Cardiac fibroblast (primary cell): Measurements from ENCODE around the gene HORMAD2.
A peak's percentile ranks its signal among the peaks of the same experiment; 100 is the strongest.

Experiments
- DNase-seq, 2 donors: peaks; one replicate each; pipeline versions ENCODE4 v3.0.0 to v3.0.0-alpha.2; 2010; ENCODE audit warnings: low read depth in 2 of 2
- H3K4me3 ChIP-seq, 2 donors: replicated peaks in 1 of 2; 1 replicate in 1 of 2; 2 replicates in 1 of 2; pipeline ENCODE4 v1.5.1; 2011; ENCODE audit warnings: low read depth in 2 of 2, low read length in 2 of 2, mild to moderate bottlenecking in 2 of 2, moderate library complexity in 1 of 2
- CTCF ChIP-seq: IDR thresholded peaks from one replicate; pipeline ENCODE4 v1.5.1; 2011; ENCODE audit warnings: low read depth, mild to moderate bottlenecking, low read length, inconsistent platforms

HORMAD2 gene

DNA sequence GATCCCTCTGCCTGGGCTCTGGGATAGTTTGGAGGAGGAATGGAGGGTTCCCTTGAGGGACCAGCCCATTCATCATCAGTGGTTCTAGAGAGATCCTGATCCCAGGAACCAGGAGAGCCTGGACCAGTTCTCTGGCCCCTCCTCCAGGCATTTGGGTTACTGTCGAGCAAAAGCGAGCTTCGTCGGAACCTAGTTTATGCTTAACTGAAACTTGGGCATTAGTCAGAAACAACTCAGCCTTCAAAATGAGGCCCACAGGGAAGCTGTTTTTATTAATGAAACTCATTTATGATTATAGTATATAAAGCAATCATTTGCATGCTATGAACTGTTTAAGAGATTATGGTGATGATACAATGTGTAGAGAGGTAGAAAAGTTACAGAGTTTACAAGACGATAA, 104.9 kb downstream of the HORMAD2 start:
- DNase-seq: no peak
- H3K4me3 ChIP-seq: no peak overlapping the region
- TF ChIP-seq CTCF: no peak

DNA sequence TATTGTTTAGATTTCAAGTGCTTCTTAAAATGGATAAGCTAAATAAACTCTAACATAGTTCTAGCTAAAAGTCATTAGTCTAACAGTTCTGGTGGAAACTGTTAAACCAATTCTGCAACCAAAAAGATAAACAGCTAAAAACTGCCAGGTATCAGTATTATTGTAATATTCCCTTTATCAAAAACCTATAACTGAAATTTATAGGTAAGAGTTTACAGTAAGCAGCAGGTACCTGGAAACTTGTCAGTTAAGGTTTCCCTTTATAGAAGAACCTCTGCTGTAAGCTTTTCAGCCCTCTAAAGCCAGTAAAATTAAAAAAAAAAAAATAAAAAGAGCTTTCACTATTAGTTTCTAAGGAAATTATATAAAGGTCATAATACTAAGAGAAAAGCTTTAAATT, 105.3 kb downstream of the HORMAD2 start:
- no peak overlapping the region for H3K4me3 ChIP-seq
- no peak for DNase-seq
- no peak for TF ChIP-seq CTCF

DNA sequence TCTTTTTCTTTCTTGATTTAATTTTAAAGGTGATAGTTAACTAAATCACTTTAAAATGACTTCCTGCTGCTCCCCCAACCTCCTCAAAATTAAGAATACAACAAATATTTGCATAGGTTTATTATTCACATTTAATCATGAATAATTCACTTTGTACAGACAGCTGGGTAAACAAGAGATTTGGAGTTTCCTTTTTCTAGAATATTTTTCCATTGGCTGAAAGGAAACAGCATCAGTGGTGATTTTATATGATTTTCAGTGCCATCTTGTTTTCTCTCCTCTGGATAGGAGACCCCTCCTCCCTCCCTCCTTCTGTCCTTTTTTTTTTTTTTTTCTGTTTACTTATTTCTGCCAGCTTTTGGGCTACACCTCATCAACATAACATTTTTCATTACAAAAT, 105.8 kb downstream of the HORMAD2 start:
- no peak for TF ChIP-seq CTCF
- no peak overlapping the region for H3K4me3 ChIP-seq
- DNase-seq: no peak

DNA sequence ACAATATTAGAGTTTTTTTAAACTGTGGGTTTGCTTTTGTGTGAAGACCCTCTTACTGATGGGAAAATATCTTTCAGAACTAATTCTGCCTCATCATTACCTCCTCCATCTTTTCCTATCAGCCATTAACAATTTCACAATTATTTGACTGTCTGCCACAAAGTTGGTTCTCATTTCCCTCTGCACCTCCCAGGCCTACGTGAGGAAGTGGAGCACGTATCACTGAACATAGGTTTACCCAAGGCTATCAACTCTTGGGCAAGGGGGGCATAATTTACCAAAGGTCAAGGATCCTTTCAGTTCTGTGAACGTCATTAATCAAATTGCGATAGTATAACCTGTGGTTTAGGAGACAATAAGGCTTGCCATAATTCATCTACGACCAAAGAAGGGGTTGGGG, 106.2 kb downstream of the HORMAD2 start:
- no peak overlapping the region for H3K4me3 ChIP-seq
- no peak for TF ChIP-seq CTCF
- no peak for DNase-seq

- no peak for TF ChIP-seq CTCF
- DNase-seq: no peak
- no peak overlapping the region for H3K4me3 ChIP-seq
These were observed 106.8 kb downstream of the HORMAD2 start for GRCh38 chr22:30187094-30187493.

DNA sequence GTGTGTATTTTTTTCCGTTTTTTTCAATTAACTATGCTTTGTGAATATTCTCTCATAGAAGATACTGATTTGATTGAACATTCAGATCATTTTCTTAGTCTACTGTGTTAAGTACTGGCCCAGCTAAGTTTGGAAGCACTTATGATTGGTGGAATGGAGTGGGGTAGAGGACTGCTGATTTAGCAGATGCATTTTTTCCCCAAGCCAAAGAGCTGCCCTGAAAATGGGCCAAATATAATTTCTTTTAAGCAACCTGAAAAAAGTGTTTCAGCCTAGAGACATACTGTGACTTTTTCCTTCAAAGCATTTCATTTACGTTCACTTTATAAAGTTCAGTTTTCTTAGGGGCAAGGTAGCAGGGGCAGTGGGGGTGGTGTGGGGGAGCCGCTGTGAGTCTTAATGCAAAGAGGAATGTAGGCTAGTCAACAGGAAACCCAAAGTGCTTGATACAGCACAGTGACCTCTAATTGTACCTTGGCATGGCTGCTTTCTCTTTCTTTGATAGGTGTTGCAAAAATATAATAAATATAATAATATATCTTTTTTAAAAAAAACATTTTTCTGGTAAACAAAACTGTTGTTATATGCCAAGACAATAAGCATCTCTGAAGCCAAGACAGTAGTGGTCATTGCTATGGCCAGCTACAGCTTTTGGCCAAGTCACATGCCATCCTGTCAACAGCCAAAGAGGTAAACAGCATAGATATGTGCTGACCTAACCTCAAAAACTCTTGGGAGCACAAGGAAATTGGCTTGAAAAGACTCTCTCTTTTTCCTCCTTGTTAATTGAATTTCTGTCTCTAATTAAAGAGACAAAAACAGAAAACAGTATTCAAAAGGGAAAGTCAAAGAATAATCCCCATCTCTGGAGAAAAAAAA, 107.5 kb downstream of the HORMAD2 start:
- DNase-seq: peak; percentile 57 to 69
- TF ChIP-seq CTCF: no peak
- H3K4me3 ChIP-seq: no peak overlapping the region
